Activated naive CD8-positive, alpha-beta T cell treated with anti-CD3 and anti-CD28 coated beads for 36 hours (primary cell): ENCODE measurements around the gene NPAS2. TPM values are rescaled to one million over a fixed set of nuclear protein-coding genes. Genes with fewer than 3 reads are reported as not detected.
A peak's percentile ranks its signal among the peaks of the same experiment; 100 is the strongest.

Source experiments
- DNase-seq: peaks from one replicate; pipeline ENCODE4 v3.0.0; 2021
- H3K27ac Mint-ChIP-seq: one replicate; pipeline ENCODE4 v1.8.0; 2022; ENCODE audit warnings: mild to moderate bottlenecking, moderate library complexity, mixed read lengths
- H3K27me3 Mint-ChIP-seq: one replicate; pipeline ENCODE4 v1.8.0; 2022; ENCODE audit warnings: mild to moderate bottlenecking, mixed read lengths
- H3K36me3 Mint-ChIP-seq: one replicate; pipeline ENCODE4 v1.8.0; 2021; ENCODE audit warnings: mild to moderate bottlenecking, mixed read lengths
- H3K4me1 Mint-ChIP-seq: one replicate; pipeline ENCODE4 v1.8.0; 2021; ENCODE audit warnings: mixed read lengths
- H3K4me3 Mint-ChIP-seq: one replicate; pipeline ENCODE4 v1.8.0; 2022; ENCODE audit warnings: mild to moderate bottlenecking, moderate library complexity, mixed read lengths
- H3K9me3 Mint-ChIP-seq: one replicate; pipeline ENCODE4 v1.8.0; 2022; ENCODE audit warnings: mixed read lengths
- total RNA-seq, 2 experiments: library from RNA; stranded (reverse); gene quantifications; one replicate each; pipeline ENCODE4 v1.2.3, GENCODE V29; 2021

Gene NPAS2
- total RNA-seq, 2 experiments from 2014 or later = 7.3 to 9.3 TPM

GRCh38 chr2:100969998-100970397, 150.1 kb downstream of the NPAS2 start:
- Mint-ChIP-seq H3K4me1 (no peaks in the 10 kb centered on the region), H3K27me3 (no peaks in the 10 kb centered on the region), H3K4me3 (no peak overlapping the region), H3K36me3 (no peaks in the 10 kb centered on the region), H3K27ac (no peak overlapping the region), H3K9me3 (no peaks in the 10 kb centered on the region)
- DNase-seq = no peak

GRCh38 chr2:100971221-100971620, 151.3 kb downstream of the NPAS2 start:
- Mint-ChIP-seq H3K36me3 (no peaks in the 10 kb centered on the region), H3K27me3 (no peaks in the 10 kb centered on the region), H3K4me3 (no peak overlapping the region), H3K27ac (no peak overlapping the region), H3K4me1 (no peaks in the 10 kb centered on the region), H3K9me3 (no peaks in the 10 kb centered on the region)
- no peak for DNase-seq

DNA sequence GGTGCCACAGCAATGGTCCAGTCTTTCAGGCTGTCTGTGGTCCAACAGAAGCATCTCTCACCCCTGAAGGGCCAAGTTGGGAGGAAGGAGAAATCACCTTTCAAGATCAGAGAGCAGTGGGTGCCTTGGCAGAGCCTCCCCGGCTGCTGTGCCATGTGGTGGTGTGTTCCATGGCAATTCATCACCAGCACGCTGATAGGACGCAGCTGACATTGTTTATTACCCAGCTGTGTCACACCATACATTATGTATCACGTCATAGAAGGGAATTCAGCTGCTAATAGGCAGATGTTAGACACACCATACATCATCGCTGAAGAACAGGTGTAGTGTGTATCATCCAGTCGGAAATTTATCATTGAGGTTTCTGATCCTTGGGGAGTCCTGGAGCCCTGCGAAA, 152.5 kb downstream of the NPAS2 start:
- no peak overlapping the region for H3K4me3 Mint-ChIP-seq
- H3K9me3 Mint-ChIP-seq = no peaks in the 10 kb centered on the region
- no peak overlapping the region for H3K27ac Mint-ChIP-seq
- DNase-seq = no peak
- H3K36me3 Mint-ChIP-seq = no peaks in the 10 kb centered on the region
- no peaks in the 10 kb centered on the region for H3K4me1 Mint-ChIP-seq
- H3K27me3 Mint-ChIP-seq = no peaks in the 10 kb centered on the region

GRCh38 chr2:100974712-100975520, 155.0 kb downstream of the NPAS2 start:
- Mint-ChIP-seq H3K4me3 (no peak overlapping the region), H3K27me3 (no peaks in the 10 kb centered on the region), H3K4me1 (no peaks in the 10 kb centered on the region), H3K36me3 (no peaks in the 10 kb centered on the region), H3K9me3 (no peaks in the 10 kb centered on the region), H3K27ac (no peak overlapping the region)
- no peak for DNase-seq

- H3K36me3 Mint-ChIP-seq = no peaks in the 10 kb centered on the region
- no peaks in the 10 kb centered on the region for H3K27me3 Mint-ChIP-seq
- H3K27ac Mint-ChIP-seq = no peak overlapping the region
- no peaks in the 10 kb centered on the region for H3K4me1 Mint-ChIP-seq
- H3K4me3 Mint-ChIP-seq = no peak overlapping the region
- H3K9me3 Mint-ChIP-seq = no peaks in the 10 kb centered on the region
- DNase-seq = no peak
Measured at GRCh38 chr2:100975521-100975785, 155.5 kb downstream of the NPAS2 start.

GRCh38 chr2:100976061-100976460, 156.1 kb downstream of the NPAS2 start:
- Mint-ChIP-seq H3K9me3 (no peaks in the 10 kb centered on the region), H3K36me3 (no peaks in the 10 kb centered on the region), H3K27me3 (no peaks in the 10 kb centered on the region), H3K27ac (no peak overlapping the region), H3K4me3 (no peak overlapping the region), H3K4me1 (no peaks in the 10 kb centered on the region)
- no peak for DNase-seq

DNA sequence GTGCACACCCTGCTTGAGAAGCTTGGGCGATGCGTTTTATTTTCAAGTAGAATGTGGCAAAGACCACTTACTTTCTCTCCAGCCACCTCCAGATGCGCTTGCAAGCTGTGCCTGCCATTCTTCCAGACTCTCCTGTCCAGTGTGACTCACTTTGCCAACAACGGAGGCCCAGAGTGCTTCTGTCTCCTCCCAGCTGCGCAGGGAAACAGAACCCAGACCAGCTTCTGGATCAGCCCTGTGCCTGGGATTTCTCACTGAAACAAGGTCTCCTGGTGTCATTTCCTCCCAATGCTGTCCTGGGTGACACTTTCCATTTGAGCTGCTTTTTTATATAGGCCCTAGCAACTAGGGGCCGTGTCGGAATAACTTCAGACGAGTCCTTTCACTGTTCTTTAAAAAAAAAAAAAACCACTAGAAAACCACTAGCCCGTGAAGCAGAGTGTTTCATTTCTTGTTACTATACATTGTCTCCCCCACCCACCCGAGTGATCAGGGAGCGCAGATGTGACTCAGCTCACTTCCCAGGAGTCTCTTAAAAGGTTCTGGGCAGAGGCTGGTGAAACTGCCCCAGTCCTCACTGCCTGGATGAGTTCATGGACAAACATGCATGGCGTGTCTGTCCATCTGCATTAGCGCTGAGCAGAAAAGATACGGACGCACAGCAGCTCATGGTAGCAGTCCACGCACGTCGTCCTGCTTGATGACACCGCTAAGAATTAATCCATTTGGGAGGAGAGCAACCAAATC, 156.9 kb downstream of the NPAS2 start:
- Mint-ChIP-seq H3K9me3 (no peaks in the 10 kb centered on the region), H3K4me1 (no peaks in the 10 kb centered on the region), H3K27ac (no peak overlapping the region), H3K36me3 (no peaks in the 10 kb centered on the region), H3K27me3 (no peaks in the 10 kb centered on the region), H3K4me3 (no peak overlapping the region)
- no peak for DNase-seq

DNA sequence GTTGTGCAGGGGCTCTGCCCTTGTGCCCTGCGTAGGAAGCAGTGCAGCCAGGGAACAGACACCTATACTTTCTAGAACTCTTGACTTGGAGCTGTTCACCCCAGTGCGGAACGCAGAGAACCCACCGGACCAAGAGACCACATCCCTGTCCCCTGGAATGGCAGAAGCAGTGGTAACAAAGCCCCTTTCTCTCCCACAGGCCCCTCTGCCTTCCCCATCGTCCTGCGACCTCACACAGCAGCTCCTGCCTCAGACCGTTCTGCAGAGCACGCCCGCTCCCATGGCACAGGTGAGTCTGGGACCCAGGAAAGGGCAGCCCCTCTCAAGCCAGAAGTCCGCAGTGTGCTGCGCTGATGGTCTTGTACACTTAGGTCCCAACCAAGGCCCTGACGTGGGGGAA, 157.6 kb downstream of the NPAS2 start:
- Mint-ChIP-seq H3K9me3 (no peaks in the 10 kb centered on the region), H3K4me1 (no peaks in the 10 kb centered on the region), H3K4me3 (no peak overlapping the region), H3K36me3 (no peaks in the 10 kb centered on the region), H3K27me3 (no peaks in the 10 kb centered on the region), H3K27ac (no peak overlapping the region)
- no peak for DNase-seq

GRCh38 chr2:100978582-100979191, 158.7 kb downstream of the NPAS2 start:
- H3K27ac Mint-ChIP-seq = no peak overlapping the region
- DNase-seq = no peak
- H3K27me3 Mint-ChIP-seq = no peaks in the 10 kb centered on the region
- H3K4me3 Mint-ChIP-seq = no peak overlapping the region
- H3K36me3 Mint-ChIP-seq = no peaks in the 10 kb centered on the region
- no peaks in the 10 kb centered on the region for H3K9me3 Mint-ChIP-seq
- peaks cover 2% of the 10 kb centered on the region for H3K4me1 Mint-ChIP-seq

DNA sequence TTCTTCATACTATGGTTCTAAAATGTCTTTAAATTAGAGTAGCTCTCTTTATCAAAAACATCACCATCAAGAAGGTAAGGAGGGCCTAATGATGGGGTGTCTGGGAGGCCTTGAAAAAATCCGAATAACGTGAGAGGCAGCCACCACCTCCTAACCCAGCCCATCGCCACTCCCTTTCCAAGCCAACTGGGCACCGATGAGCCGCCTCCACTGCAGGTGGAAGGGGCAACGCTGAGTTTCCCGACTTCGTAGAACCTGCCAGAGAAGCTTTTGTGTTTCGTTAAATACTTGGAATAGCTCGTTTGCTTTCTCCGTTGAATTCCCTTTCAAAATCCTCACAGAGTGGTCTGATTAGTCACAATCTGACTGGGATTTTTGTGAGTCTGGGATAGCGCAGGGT, 160.1 kb downstream of the NPAS2 start:
- H3K27me3 Mint-ChIP-seq = no peaks in the 10 kb centered on the region
- peaks cover 3% of the 10 kb centered on the region for H3K4me1 Mint-ChIP-seq
- H3K4me3 Mint-ChIP-seq = no peak overlapping the region
- no peak overlapping the region for H3K27ac Mint-ChIP-seq
- H3K36me3 Mint-ChIP-seq = no peaks in the 10 kb centered on the region
- no peaks in the 10 kb centered on the region for H3K9me3 Mint-ChIP-seq
- DNase-seq = no peak

DNA sequence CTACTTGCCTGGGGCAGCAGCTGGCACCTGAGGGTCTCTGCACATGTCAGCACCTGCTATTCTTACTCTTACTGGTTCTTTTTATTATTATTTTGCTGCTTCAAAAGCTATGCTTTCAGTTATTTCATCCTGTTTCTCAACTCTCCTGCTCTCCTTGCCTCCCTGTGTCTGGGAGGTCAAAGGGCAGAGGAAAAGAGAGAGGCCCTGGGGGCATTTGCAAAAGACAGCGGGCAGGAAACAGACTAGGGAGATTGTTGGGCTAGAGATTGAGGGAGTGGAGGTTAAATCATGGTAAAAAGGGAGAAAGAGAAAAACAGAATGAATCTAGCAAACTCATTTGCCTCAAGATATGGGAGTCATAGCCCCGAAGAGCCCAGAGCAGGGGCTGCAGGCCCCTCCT, 161.1 kb downstream of the NPAS2 start:
- DNase-seq = no peak
- Mint-ChIP-seq H3K27ac (no peak overlapping the region), H3K4me1 (peaks cover 3% of the 10 kb centered on the region), H3K36me3 (no peaks in the 10 kb centered on the region), H3K9me3 (no peaks in the 10 kb centered on the region), H3K4me3 (no peak overlapping the region), H3K27me3 (no peaks in the 10 kb centered on the region)

DNA sequence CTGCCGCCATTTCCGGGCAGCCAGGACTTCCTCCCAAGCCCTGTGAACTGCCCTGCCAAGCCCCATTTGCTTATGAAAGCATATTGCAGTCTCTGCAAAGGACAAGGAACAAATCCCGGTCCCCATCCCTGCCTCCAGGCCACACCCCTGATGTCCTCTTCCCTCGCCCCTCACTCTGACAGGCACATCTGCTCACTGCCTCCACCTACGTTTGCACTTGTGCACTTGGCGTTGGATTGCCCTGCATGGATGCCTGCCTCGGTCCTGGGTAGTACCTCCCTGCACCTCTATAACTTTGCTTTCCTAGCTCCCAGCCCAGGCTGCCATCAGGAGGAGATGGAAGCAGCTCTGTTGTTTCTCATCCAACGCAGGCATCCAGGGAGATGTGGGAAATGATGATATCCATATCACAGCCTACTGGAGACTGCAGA, 162.5 kb downstream of the NPAS2 start:
- Mint-ChIP-seq H3K27me3 (no peaks in the 10 kb centered on the region), H3K27ac (no peak overlapping the region), H3K36me3 (no peaks in the 10 kb centered on the region), H3K9me3 (no peaks in the 10 kb centered on the region), H3K4me3 (no peak overlapping the region), H3K4me1 (peaks cover 3% of the 10 kb centered on the region)
- no peak for DNase-seq

- no peak for DNase-seq
- Mint-ChIP-seq H3K36me3 (no peaks in the 10 kb centered on the region), H3K4me1 (peaks cover 3% of the 10 kb centered on the region), H3K27ac (no peak overlapping the region), H3K4me3 (no peak overlapping the region), H3K9me3 (no peaks in the 10 kb centered on the region), H3K27me3 (no peaks in the 10 kb centered on the region)
Measured at GRCh38 chr2:100983201-100983600, 163.3 kb downstream of the NPAS2 start.

- peaks cover 3% of the 10 kb centered on the region for H3K4me1 Mint-ChIP-seq
Measured at GRCh38 chr2:100983684-100984310, 163.9 kb downstream of the NPAS2 start.

GRCh38 chr2:100984892-100985307, 165.0 kb downstream of the NPAS2 start:
- Mint-ChIP-seq H3K4me3 (no peak overlapping the region), H3K9me3 (no peaks in the 10 kb centered on the region), H3K27ac (no peak overlapping the region), H3K36me3 (no peaks in the 10 kb centered on the region), H3K4me1 (peaks cover 3% of the 10 kb centered on the region), H3K27me3 (no peaks in the 10 kb centered on the region)
- DNase-seq = peak; percentile 67

More at GRCh38 chr2:100983684-100984310, 163.9 kb downstream of the NPAS2 start:
- H3K27me3 Mint-ChIP-seq = no peaks in the 10 kb centered on the region
- no peak overlapping the region for H3K27ac Mint-ChIP-seq
- no peaks in the 10 kb centered on the region for H3K36me3 Mint-ChIP-seq
- H3K4me3 Mint-ChIP-seq = no peak overlapping the region
- DNase-seq = no peak
- no peaks in the 10 kb centered on the region for H3K9me3 Mint-ChIP-seq
